GM11168 (cell line): ENCODE data around the gene FHIT.

Experiments used
- in situ Hi-C: fragments of 300-500 bp; cut with MboI; formaldehyde crosslinking; loops from one replicate; pipeline ENCODE4 v1.12.0; 2022; ENCODE audit warnings: low sequenced_read_pairs; ENCODE audit not compliant: unreplicated experiment

Gene FHIT

DNA sequence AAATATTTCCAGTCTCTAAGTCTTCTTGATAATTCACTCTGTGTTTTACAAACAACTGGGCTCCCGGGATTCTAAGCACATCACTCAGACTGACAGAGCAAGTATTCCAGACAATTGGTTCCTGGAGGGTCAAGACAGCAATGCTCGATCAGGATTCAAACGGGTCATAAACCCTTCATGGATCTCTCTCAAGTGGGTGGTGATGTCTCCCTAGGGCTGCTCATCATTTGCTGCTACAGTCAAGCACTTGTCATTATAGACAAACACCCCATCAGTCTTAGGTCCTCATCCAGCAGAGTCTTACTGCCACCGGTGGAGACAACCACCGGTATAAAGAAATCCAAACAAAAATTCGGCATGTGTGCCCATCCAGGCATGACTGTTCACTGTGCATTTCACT lies 921.1 kb downstream of the FHIT start:
- in situ Hi-C loops, result no loop called here

DNA sequence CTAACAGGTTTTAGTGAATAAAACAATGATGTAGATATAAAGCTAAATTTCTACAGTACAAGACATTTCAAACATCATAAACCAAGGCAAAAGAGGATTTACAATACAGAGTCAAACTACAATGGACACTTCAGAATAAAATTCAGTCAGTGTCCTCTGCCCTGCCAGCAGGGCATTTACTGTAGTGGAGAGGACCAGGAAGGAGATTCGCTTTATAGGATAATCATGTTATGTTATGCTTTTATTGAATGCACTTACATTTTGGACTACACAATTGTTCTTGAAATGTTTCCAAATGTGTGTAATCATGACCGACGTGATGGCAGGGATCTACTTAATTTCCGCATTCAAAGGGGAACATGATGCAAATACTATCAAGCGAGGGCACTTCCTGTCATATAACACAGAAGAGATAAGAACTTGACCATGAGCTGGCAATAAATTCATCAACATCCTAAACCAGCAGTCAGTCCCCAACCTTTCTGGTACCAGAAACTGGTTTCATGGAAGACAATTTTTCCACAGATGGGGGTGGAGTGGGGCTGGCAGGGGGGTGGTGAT lies 925.6 kb downstream of the FHIT start:
- in situ Hi-C loops, result no loop called here

DNA sequence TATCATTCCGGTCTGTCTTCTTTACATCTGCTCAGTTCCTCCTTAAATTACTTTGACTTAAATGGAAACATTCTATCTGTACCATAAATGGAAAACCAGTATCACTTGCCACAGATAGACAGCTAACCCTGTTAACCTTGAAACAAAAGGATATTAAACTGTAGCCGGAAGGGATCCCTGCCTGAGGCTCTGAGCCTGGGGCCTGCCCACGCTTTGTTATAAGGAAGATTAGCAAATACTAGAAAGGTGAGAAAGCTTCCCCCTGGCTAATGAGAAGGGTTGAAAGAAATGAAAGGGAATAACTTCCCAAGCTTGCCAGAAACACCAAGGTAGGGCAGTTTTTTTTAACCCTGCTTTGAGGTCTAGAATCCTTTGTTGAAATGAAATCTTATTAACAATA lies 927.6 kb downstream of the FHIT start:
- in situ Hi-C loops, result no loop called here

DNA sequence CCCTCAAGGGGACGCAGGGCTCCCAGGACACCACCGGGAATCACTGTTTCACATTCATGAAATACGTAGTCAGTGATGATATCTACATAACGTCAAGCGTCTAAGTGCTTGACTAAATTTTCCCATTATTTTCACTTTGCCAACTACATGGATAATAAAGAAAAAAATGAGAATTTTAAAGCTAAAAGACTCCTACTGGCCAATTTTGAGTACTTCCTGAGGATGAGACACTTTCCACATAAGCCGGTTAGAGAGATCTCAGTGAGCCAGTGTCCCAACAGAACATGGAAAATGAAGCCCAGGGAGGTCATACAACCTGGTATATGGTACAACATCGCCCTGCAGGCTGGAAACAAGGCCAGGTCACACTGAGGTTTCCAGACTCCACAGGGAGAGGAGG lies 928.1 kb downstream of the FHIT start:
- in situ Hi-C loops, result no loop called here

DNA sequence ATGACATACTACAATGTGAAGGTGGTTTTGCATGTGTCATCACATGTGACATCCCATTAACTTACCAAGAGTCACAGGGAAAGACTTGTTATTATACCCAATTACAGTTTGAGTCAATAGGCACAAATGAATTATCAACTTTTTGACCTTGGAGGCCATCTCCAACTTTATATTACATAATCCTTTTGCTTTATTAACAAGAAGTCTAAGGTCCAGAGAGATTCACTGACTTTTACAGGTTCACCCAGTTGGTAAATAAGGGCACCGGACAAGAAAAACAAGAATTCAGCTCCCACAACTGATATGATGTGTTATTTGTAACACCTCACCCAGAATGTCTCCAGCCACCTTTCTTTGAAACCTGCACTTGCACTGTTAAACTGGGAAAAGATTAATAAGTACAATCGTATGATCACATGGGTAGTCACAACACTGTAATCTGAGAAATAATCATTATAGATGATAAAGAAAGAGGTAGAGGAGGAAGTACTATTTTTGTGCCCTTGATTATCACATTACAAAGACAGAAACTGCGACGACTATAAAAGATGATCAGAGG lies 928.9 kb downstream of the FHIT start:
- in situ Hi-C loops, result no loop called here

DNA sequence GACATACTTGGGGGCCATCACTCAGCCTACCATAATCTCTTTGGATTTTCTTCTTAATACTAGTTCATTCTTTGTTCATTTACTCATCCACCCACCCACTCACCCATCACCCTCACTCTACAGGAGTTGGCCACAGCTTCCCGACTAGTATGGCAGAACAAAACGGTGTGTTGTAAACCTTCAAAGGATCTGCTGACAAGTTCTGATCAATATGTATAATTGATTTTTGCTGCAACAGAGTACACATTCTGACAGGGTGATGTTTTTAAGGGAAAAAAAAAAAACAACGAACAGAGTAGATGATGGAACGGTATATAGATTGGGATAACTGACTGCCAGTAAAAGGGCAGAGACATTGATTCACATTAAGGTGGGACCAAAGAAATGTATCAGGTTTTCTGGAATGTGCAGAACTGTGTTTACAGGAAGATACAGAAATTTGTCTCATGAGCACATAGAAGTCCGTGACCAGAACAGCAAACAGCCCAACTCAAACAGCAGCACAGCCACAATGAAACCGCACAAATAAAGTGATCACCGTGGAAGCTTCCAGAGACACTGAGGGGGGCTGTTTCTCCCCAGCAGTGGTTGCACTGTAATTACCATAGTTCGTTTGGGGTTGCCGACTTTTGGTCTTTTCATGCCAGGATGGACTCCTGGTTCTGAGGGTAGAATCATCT lies 931.9 kb downstream of the FHIT start:
- in situ Hi-C loops, result no loop called here

DNA sequence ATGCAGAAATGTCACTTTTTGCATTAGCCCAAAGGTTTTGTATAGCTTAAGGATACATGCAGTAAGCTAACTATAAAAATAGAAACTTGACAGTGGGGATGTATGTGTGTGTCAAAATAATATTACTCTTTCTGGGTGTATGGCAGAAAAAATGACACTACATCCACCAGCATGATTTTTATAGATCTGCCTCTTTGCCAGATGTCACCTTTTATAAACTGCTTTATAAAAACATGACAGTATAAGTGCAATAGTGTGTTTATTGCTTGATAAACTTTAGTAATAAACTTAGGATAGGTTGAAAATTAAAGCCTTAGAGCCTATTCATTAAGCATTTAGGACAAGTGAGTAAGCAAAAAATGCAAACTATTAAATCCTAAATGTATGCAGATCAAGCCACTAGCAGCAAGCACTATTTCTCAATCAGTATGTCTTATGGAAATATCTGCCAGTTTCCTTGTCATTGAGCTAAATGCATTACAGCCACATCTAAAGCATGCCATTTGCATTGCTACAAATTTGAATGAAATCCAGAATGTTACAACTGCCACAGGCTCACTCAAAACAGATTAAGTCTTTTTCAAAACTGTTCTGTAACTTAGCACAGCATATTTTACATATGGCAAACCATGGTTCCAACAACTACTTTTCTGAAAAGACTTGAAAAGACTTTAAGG lies 935.0 kb downstream of the FHIT start:
- in situ Hi-C loops, result no loop called here

DNA sequence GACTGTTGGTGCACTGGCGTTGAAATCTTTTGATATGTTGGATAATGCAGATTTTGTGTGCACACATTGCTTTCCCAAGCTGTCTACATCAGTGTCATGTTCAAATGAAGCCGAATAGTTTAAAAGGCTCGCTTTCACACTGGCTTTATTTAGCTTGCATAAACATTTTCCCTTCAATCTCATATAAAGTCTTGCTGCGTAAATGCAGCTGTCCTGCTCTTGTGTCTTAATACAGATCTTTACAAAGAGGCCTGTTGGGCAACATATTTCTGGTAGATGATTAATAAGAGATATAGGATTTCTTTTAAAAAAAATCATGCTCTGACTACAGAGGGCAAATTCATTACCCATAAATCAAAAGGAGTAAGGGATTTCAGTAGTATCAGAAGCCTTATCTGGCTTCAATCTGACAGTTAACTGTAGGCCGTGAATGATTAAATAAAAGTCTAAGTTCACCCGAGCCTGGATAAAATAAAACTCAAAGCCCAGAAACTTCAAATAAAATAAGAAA lies 937.2 kb downstream of the FHIT start:
- in situ Hi-C loops, result no loop called here

DNA sequence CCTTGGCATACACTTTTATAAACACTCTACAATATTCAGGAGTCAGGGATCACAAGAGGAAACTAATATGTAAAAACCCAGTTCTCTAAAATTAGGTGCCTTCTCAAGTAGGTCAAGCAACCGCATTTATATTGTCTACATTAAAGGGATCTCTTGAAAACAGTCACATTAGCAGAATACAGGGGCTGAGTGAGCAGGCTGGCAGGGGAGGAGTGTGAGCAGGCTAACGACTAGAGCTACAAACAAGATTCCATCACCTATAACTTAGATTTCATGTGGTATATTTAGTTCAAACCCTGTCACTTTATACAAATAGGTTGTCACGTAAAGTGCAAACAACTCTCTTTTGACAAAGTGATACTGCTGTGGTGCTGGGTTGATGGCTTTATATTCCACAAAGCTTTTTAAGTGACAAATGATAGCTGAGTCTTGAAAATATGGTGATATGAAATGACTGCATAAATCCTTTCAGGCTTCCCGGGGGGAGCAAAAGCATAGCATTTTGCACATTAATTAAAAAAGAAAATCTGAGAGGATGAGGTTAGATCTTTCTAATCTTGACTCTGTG lies 937.9 kb downstream of the FHIT start:
- in situ Hi-C loops, result no loop called here

DNA sequence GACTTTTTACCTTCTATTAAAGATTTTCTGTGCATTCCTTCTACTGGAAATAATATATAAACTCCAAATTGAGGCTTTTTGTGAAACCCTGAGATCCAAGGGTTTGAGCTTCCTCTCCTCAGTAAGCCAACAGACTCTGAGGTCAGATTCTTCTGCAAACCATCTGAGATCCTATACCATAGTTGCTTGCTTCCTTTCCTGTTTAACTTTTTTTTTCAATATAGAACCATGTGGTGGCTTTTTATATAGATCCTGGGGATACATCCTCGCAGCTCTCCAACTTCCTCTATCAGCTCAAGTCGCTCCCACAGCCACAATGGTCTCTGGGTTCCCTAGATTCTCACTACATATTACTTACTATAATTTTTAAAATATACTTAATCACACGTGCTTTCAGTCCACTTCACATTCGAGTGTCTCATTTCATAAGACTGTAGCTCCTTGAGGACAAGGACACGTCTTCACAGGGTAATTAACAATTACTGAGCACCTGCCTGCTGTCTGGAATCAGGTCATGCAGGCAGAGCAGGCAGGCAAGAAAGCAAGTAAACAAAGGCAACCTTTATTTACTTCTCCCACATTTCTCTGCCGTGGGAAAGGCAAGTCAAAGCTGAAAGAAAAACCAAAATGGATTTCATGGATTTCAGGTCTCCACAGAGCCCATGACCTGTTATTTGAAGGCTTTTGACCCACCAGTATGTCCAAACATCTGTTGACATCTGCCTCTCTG lies 941.5 kb downstream of the FHIT start:
- in situ Hi-C loops, result no loop called here

DNA sequence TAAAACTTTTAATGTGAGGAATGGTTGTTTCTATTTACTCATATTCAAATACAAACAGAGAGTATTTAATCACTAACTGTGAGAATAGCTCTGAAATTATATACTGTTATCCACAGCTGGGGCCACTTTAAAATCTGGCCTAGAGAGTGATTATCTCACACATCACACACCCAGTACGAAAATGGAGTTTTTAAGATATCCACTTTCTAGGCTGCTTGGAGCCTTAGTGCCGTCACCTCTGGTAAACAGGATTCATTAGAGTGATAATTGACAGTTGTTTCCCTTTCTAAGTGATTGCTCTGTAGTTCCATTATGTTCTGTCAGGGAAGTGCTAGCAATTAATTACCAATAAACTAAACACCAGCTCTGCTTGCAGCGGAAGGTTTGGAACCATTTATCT lies 942.4 kb downstream of the FHIT start:
- in situ Hi-C loops, result no loop called here

DNA sequence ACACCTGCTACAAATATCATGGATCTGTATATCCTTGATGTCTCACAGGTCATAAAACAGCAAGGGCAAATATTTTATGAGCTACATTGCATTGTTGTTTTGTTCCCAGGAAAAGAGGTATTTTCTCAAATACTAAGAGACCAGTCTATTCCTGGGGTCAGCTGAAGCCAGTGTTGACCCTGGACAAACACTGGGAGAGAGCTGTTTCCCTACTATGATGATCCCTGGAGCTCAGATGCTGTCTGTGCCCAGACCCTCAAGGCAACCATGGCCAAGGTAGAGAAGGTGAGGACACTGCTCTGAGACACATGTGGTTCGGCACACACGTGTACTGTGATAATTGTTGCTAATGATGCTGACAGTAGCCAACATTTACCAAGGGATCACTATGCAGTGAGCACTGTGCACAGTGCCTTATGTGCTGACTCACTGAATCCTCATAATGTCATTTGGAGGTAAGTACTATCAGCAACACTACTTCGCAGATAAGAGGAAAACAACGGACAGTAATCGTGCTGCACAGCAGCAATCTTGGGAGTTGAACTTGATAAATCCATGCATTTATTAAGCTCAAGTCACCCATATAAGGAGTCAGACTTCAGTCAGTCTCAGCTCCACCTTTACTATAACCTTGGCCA lies 943.6 kb downstream of the FHIT start:
- in situ Hi-C loops, result no loop called here

DNA sequence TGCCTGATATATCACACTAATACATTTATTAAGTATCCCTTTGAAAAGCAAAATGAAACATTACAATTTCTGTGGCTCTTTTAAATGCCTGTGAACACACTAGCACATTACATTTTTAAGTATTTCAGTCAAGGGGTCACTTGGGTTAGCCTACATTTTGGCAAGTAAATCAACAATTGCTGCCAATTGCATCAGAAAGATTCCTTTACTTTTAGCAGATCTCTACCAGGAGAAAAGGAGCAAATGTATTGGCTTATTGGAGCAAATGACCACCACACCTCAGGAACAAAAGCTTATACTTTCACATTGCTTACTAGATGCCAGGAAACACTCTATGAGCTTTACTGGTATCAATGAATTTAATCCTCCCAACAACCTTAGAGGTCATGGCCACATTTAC lies 947.1 kb downstream of the FHIT start:
- in situ Hi-C loops, result no loop called here

DNA sequence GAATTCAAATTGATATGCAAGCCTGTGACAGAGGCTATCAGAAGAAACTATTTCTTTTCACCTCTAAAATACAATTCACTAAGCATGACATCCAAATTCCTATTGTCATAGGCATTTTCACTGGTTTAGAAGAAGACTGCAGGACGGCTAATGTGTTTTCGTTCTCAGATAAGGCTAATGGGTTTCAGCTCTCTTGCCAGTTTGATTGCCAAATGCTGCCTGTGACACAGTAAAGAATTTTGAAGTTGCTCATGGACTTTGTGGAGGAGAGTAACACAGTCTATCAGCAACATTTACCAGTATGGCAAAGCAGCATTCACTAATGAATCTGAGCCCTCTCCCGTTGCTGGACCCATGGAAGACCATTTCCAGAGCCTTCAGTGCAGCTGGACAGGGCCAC lies 948.1 kb downstream of the FHIT start:
- in situ Hi-C loops, result no loop called here

DNA sequence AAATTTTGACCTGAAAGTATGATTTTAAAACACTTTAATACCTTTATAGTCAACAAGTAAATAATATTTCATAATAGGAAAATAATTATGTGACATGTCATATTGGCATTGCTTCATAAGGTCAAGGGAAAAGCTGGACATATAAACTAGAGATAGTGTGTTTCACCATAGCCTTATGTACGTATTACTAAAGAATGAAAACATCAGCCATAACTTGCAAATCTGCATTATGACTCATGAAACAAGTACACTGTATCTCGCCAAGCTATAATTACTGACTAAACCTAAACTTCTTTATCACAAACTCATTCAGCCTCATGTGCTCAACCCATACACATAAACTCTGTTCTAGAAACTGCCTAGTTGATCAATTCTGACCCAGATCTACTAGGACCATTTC lies 950.1 kb downstream of the FHIT start:
- in situ Hi-C loops, result no loop called here

DNA sequence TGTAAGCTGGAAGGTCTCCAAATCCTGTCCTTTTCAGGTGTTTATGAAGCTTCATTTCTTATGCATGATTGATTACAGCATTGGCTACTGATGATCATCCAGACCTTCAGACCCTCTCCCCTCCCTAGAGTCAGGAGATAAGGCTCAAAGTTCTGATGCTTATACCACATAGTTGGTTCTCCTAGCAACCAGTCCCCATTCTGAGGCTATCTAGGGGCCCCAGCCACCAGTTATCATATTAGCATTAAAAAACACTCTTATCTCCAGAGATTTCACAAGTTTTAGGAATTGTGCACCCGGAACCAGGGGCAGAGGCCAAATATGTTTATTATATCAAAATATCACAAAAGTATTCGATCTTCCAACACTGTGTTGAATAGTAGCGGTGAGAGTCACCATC lies 953.1 kb downstream of the FHIT start:
- in situ Hi-C loops, result no loop called here

DNA sequence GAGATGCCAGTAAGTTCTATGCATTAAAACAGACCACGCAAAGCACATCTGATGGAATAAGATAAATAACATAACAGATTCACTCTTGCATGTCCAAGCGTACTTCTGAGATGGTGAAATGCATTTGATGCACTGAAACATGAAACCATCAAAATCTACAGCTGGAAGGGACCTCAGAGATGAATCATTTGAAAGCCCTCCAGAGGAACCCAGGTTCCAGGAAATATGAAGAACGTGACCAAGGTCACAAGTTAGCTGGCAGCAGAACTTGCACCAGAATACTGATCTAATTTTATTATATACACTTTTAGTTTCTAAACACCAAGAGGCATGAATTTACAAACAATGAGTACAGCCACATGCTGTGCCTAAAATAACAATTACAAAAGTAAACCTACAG lies 957.1 kb downstream of the FHIT start:
- in situ Hi-C loops, result no loop called here

DNA sequence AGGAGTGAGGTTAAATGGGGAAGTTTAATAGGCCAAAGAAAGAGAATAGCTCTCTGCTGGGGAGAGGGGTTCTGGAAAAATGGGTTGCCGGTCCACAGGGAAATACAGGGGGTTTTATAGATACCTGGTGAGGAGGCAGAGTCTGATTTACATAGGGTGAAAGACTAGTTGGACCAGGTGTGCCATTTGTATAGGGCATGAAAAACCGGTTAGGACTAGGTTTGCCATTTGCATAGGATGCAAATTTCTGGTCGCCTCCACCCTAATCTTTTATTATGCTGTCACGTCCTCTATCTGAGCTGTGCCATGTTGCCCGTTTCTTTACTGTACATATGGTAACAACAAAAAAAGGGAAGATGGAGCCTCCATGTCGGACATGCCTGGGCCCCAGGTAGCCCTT lies 960.1 kb downstream of the FHIT start:
- in situ Hi-C loops, result no loop called here

DNA sequence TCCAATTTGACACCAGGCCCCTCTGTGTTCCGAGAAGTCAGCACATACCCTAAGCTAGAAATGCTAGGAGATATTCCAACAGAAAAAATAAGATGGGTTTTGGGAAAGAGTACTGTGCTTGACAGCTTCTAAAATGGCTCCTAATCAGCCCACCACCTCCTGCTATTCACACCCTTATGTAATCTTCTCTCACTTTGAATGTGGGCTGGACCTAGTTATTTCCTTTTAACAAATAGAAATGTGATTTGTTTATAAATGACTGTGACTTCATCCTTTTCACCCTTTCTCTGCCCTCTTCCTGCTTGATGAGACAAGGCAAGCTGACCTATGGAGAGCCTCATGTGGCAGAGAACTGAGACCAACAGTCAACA lies 961.1 kb downstream of the FHIT start:
- in situ Hi-C loops, result no loop called here
